Colonic mucosa (tissue), 4 donors: ENCODE measurements around the gene TRAPPC6A. TPM values are rescaled to one million over a fixed set of nuclear protein-coding genes. Genes with fewer than 3 reads are reported as not detected.
A peak's percentile ranks its signal among the peaks of the same experiment; 100 is the strongest.

Experiments
- DNase-seq: peaks from one replicate; pipeline ENCODE4 v3.0.0-alpha.2; 2020
- H3K27ac ChIP-seq: fragments of 200-600 bp; one replicate; pipeline ENCODE4 v1.8.0; 2021
- H3K27me3 ChIP-seq: fragments of 200-600 bp; one replicate; pipeline ENCODE4 v1.8.0; 2021
- H3K36me3 ChIP-seq: fragments of 200-600 bp; one replicate; pipeline ENCODE4 v1.8.0; 2021
- H3K4me1 ChIP-seq: fragments of 200-600 bp; one replicate; pipeline ENCODE4 v1.8.0; 2021; ENCODE audit warnings: mild to moderate bottlenecking
- H3K4me3 ChIP-seq: fragments of 200-600 bp; one replicate; pipeline ENCODE4 v1.8.0; 2021
- H3K9ac ChIP-seq, 2 donors: one replicate each; pipeline ENCODE4 v1.7.0; 2013; ENCODE audit warnings: control low read depth in 2 of 2, low read depth in 2 of 2, low read length in 2 of 2
- H3K9me3 ChIP-seq: fragments of 200-600 bp; one replicate; pipeline ENCODE4 v1.8.0; 2021
- CTCF ChIP-seq: fragments of 200-600 bp; IDR thresholded peaks from one replicate; pipeline ENCODE4 v1.8.0; 2022; ENCODE audit warnings: antibody characterized with exemption, mild to moderate bottlenecking
- intact Hi-C: fragments of 100-400 bp; cut with DNase I; formaldehyde crosslinking; loops from one replicate; pipeline ENCODE4 v1.14.1; 2022
- total RNA-seq, 2 donors: library from RNA; stranded (reverse); fragmentation: NEBNext Ultra II Directional in 1 of 2; extraction: Animal tissue kit (Norgen Biotek cat#: 25700) in 1 of 2; gene quantifications; one replicate each; pipeline ENCODE4 v1.2.1, GENCODE V29; 2021
- donor health status: healthy.
- donor health status: DM: no; HTN: no; CAD: no.
- donor health status: DM: no; HTN: no; CAD: no.

Gene TRAPPC6A
- total RNA-seq, 2 donors from 2014 or later: 17.2 to 35.2 TPM

- no peak overlapping the region for H3K9ac ChIP-seq
- no peaks in the 10 kb centered on the region for H3K36me3 ChIP-seq
- H3K27ac ChIP-seq: no peak overlapping the region
- no peak for DNase-seq
- no peak overlapping the region for H3K4me3 ChIP-seq
- H3K4me1 ChIP-seq: no peaks in the 10 kb centered on the region
- no peaks in the 10 kb centered on the region for H3K27me3 ChIP-seq
- no peak for TF ChIP-seq CTCF
- H3K9me3 ChIP-seq: no peaks in the 10 kb centered on the region
- intact Hi-C loops: no loop called here
These were observed 49.2 kb downstream of the TRAPPC6A start for GRCh38 chr19:45128806-45129205.

- no peak overlapping the region for H3K9ac ChIP-seq
These were observed 49.9 kb downstream of the TRAPPC6A start for GRCh38 chr19:45128146-45128545.

GRCh38 chr19:45126654-45127053, 51.4 kb downstream of the TRAPPC6A start:
- no peak overlapping the region for H3K9ac ChIP-seq
- no peaks in the 10 kb centered on the region for H3K4me1 ChIP-seq
- no peak overlapping the region for H3K4me3 ChIP-seq
- no peak for DNase-seq
- H3K27me3 ChIP-seq: no peaks in the 10 kb centered on the region
- no peaks in the 10 kb centered on the region for H3K36me3 ChIP-seq
- intact Hi-C loops: no loop called here
- no peak for TF ChIP-seq CTCF
- no peak overlapping the region for H3K27ac ChIP-seq
- no peaks in the 10 kb centered on the region for H3K9me3 ChIP-seq

More at GRCh38 chr19:45128146-45128545, 49.9 kb downstream of the TRAPPC6A start:
- Histone ChIP-seq H3K4me1 (no peaks in the 10 kb centered on the region), H3K4me3 (no peak overlapping the region), H3K36me3 (no peaks in the 10 kb centered on the region), H3K27me3 (no peaks in the 10 kb centered on the region), H3K27ac (no peak overlapping the region), H3K9me3 (no peaks in the 10 kb centered on the region)
- intact Hi-C loops: no loop called here
- TF ChIP-seq CTCF: no peak
- DNase-seq: no peak

- Histone ChIP-seq H3K9ac (no peak overlapping the region), H3K9me3 (no peaks in the 10 kb centered on the region), H3K4me1 (no peaks in the 10 kb centered on the region), H3K27ac (no peak overlapping the region), H3K27me3 (no peaks in the 10 kb centered on the region), H3K36me3 (no peaks in the 10 kb centered on the region), H3K4me3 (no peak overlapping the region)
- TF ChIP-seq CTCF: peak; percentile 78
- intact Hi-C loops: no loop called here
- peak; percentile 84 for DNase-seq
These were observed 52.0 kb downstream of the TRAPPC6A start for GRCh38 chr19:45125975-45126493.

GRCh38 chr19:45125360-45125759, 52.7 kb downstream of the TRAPPC6A start:
- H3K27me3 ChIP-seq: no peaks in the 10 kb centered on the region
- no peak for TF ChIP-seq CTCF
- H3K4me1 ChIP-seq: no peaks in the 10 kb centered on the region
- no peak for DNase-seq
- no peak overlapping the region for H3K9ac ChIP-seq
- no peaks in the 10 kb centered on the region for H3K9me3 ChIP-seq
- H3K27ac ChIP-seq: no peak overlapping the region
- H3K36me3 ChIP-seq: no peaks in the 10 kb centered on the region
- no peak overlapping the region for H3K4me3 ChIP-seq
- intact Hi-C loops: no loop called here

- peaks cover 3% of the 10 kb centered on the region for H3K4me1 ChIP-seq
These were observed 54.0 kb downstream of the TRAPPC6A start for GRCh38 chr19:45124021-45124420.

More at GRCh38 chr19:45124021-45124420, 54.0 kb downstream of the TRAPPC6A start:
- intact Hi-C loops: no loop called here
- no peak overlapping the region for H3K4me3 ChIP-seq
- TF ChIP-seq CTCF: no peak
- no peaks in the 10 kb centered on the region for H3K36me3 ChIP-seq
- no peak overlapping the region for H3K27ac ChIP-seq
- H3K9me3 ChIP-seq: no peaks in the 10 kb centered on the region
- DNase-seq: no peak
- H3K9ac ChIP-seq: no peak overlapping the region
- H3K27me3 ChIP-seq: no peaks in the 10 kb centered on the region
